Ovary (tissue), 3 donors: ENCODE data around the gene CTNND2.

ENCODE experiments used
- EP300 ChIP-seq: sonication (generic); formaldehyde crosslinking; IDR thresholded peaks from one replicate; pipeline ENCODE4 v1.6.1; 2017; ENCODE audit warnings: antibody characterized with exemption
- TF ChIP-seq, protein P1 (sequence below), 3 donors: fragments of 450-650 bp in 2 of 3; fragments of 200-600 bp in 1 of 3; IDR thresholded peaks; one replicate each; pipeline versions ENCODE4 v1.5.1 to v1.8.0; 2016 to 2022; ENCODE audit warnings: antibody characterized with exemption in 3 of 3, mild to moderate bottlenecking in 1 of 3
- donor health status: DM: no; HTN: no; CAD: no.

DNA sequence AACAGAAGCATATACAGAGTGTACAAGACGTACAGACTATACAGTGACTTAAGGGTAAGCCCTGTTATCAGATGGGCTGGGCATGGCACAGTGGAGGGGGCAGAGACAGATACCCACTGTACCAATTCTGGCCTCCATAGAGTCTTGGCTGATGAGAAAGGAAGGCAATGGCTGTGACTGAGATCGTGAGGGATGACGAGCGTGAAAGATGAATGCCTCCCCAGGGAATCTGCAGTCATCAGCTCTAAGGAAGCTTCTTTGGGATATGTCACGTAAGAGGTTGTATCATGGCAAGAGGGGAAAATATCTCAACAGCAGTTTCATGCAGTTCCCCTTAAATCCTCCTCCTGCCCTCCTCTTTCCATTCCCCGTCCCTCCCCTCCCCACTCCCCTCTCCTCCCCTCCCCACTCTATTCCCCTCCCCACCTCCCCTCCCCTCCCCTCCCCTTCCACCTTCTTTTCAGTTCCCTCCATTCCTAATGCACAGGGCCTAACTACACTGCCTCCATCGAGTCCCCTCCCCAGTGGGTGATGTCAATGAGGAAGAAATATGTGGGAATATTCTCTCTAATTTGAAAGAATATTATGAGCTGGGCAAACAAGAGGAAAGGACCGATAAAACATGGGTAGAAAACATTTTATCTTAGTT is 916.8 kb downstream of the CTNND2 start:
- TF ChIP-seq, protein P1, sequence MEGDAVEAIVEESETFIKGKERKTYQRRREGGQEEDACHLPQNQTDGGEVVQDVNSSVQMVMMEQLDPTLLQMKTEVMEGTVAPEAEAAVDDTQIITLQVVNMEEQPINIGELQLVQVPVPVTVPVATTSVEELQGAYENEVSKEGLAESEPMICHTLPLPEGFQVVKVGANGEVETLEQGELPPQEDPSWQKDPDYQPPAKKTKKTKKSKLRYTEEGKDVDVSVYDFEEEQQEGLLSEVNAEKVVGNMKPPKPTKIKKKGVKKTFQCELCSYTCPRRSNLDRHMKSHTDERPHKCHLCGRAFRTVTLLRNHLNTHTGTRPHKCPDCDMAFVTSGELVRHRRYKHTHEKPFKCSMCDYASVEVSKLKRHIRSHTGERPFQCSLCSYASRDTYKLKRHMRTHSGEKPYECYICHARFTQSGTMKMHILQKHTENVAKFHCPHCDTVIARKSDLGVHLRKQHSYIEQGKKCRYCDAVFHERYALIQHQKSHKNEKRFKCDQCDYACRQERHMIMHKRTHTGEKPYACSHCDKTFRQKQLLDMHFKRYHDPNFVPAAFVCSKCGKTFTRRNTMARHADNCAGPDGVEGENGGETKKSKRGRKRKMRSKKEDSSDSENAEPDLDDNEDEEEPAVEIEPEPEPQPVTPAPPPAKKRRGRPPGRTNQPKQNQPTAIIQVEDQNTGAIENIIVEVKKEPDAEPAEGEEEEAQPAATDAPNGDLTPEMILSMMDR (IDR thresholded peaks at IDR 0.05) = no peak
- TF ChIP-seq EP300 = no peak
